Fibroblast of mammary gland (primary cell): ENCODE measurements around the gene AGK.

Experiments
- DNase-seq: peaks from one replicate; pipeline ENCODE4 v3.0.0-alpha.2; 2010; ENCODE audit warnings: low read depth
- H3K4me3 ChIP-seq: 2 replicates; pipeline ENCODE4 v1.5.1; 2011; ENCODE audit warnings: low read depth, mild to moderate bottlenecking, low read length, moderate library complexity; ENCODE audit not compliant: control insufficient read depth
- TF ChIP-seq, protein P1 (sequence below): conservative IDR thresholded peaks from 2 replicates; pipeline ENCODE4 v1.5.1; 2011; ENCODE audit warnings: low read depth, low read length, inconsistent platforms; ENCODE audit not compliant: control insufficient read depth, insufficient read depth

The AGK gene

DNA sequence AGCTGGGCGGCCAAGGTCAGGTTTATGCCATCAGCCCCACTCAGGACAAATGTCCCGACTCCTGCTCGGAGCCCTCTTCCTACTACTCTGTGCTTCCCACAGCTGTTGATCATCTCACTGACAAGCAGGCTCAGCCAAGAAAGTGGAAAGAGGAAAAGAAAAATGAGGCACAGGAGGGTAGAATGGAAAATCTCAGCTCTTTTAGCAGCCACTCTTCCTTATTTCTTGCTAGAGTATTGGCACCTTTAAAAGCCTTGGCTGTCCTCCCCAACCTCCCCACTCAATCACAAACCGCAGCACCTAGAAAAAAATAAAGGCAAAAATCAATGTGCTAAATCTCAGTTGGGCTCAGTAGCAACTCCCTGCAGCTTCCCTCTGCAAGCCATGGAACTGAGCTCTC, 35.3 kb upstream of the AGK start:
- TF ChIP-seq, protein P1, sequence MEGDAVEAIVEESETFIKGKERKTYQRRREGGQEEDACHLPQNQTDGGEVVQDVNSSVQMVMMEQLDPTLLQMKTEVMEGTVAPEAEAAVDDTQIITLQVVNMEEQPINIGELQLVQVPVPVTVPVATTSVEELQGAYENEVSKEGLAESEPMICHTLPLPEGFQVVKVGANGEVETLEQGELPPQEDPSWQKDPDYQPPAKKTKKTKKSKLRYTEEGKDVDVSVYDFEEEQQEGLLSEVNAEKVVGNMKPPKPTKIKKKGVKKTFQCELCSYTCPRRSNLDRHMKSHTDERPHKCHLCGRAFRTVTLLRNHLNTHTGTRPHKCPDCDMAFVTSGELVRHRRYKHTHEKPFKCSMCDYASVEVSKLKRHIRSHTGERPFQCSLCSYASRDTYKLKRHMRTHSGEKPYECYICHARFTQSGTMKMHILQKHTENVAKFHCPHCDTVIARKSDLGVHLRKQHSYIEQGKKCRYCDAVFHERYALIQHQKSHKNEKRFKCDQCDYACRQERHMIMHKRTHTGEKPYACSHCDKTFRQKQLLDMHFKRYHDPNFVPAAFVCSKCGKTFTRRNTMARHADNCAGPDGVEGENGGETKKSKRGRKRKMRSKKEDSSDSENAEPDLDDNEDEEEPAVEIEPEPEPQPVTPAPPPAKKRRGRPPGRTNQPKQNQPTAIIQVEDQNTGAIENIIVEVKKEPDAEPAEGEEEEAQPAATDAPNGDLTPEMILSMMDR = no peak
- no peak overlapping the region for H3K4me3 ChIP-seq
- DNase-seq = no peak

DNA sequence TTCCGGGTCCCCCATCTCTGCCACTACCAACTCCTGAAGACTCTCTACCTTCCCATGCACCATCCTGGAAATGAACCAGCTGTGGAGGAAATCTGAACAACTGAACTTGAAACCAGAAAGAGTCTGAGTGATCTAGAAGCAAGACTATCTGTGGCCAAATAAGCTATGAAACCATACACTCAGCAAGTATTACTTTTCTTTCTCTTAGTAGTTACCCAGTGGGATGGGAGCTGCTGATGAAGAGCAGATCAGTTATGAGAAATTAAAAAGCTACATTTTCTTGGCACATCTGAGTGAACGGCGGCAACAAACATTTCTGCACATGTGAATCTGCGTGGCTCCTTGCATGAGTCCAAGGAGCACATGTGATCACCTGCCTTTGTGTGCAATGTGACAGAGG, 31.6 kb upstream of the AGK start:
- H3K4me3 ChIP-seq = no peak overlapping the region
- TF ChIP-seq, protein P1 = no peak
- no peak for DNase-seq

DNA sequence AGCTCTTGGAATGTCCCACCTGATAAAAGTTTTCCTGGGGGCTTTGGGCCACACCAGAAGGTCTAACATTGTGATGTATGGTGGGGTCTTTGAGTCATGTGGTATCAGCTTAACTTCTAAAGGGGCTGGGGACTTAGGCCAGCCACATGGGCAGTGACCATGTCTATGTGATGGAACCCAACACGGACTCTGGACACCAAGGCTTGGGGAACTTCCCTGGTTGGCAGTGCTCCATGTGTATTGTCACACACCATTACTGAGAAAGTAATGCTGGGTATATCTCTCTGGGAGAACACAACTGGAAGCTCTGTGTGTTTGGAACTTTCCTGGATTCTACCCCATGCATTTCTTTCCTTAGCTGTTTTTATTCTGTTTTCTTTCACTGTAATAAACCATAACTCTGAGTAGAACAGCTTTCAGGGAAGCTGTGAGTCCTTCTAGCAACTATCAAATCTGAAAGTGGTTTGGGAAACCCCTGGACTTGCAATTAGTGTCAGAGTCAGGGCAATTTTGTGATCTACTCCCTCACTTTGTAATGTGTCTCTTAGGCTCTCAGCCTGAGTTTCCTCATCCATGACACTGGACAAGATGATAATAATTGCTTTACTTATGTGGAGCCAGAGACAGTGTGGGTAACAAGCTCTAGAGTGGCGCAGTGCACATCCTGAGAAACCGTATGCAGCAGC, 28.4 kb upstream of the AGK start:
- no peak for DNase-seq
- TF ChIP-seq, protein P1 = no peak
- H3K4me3 ChIP-seq = no peak overlapping the region

DNA sequence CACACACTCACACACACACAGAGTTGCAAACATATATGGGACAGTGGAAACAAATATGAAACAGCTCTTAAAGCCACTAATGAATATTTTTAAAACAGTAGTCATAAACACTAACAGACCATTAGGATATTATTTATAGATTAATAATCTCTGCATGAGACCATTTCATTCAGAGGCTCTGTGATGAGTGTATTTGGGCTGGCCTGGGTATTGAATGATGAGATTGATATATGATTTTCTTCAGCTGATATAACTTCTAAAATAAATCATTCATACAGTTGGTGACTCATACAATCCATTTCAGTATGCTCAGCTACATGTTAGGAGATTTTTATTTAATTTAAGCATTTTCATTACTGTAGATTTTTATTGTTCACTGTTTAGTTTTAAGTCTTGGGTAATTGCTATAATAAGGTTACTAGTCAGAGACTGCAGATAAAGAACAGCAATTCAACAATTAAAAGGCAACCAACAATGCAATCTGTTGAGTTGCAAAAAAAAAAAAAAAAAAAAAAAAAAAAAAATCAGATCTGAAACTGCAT, 25.2 kb upstream of the AGK start:
- no peak overlapping the region for H3K4me3 ChIP-seq
- DNase-seq = no peak
- TF ChIP-seq, protein P1 = no peak

DNA sequence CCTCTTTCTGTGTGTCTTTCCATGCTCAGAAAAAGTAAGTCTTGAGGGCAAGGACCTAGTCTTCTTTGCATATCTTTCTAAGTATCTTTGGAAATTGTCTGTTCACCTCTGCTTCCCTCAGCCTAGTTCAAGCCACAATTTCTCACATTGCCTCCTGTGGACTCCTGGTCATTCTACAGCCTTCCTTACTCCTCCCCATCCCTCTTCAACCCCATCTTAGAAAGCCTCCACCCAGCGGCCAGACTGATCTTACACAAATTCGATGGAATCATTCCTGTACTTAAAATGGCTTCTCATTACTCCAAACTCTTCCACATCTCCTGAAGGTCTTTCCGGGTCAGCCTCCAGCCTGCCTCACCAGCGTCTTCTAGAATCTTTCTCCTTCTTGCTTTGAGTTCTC, 24.1 kb upstream of the AGK start:
- no peak for DNase-seq
- H3K4me3 ChIP-seq = no peak overlapping the region
- TF ChIP-seq, protein P1 = no peak

DNA sequence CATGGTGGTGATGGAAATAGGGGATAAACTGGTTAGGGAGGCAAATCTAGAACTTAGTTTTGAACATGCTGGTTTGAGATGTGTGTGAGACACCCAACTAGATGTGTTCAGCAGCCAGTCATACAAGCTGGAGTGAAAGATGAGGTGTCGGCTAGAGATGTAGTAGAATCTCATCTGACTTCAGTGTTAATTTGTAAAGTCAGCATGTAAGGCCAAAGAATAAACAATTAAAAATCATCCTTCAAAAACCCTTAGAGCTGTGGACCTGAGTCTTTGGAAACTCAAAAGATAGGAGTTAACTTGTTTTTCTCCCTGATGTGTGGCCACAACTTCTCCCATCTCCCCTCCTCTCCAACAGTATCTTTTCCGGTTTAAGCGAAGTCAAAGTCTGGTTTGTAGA, 22.8 kb upstream of the AGK start:
- TF ChIP-seq, protein P1 = no peak
- H3K4me3 ChIP-seq = no peak overlapping the region
- DNase-seq = no peak
